GM12874 (cell line): Measurements from ENCODE around the gene UNC119.

ENCODE experiments used
- CTCF ChIP-seq: IDR thresholded peaks from 2 replicates; pipeline ENCODE4 v1.5.1; 2011; ENCODE audit warnings: low read depth, mild to moderate bottlenecking, control low read depth, low read length, moderate library complexity; ENCODE audit not compliant: insufficient read depth

The UNC119 gene

GRCh38 chr17:28585851-28586250 lies 33.4 kb upstream of the UNC119 start:
- TF ChIP-seq CTCF, result no peak

GRCh38 chr17:28584434-28584833 lies 32.0 kb upstream of the UNC119 start:
- TF ChIP-seq CTCF, result no peak

GRCh38 chr17:28582513-28582912 lies 30.1 kb upstream of the UNC119 start:
- TF ChIP-seq CTCF, result no peak

GRCh38 chr17:28580959-28581358 lies 28.5 kb upstream of the UNC119 start:
- TF ChIP-seq CTCF, result no peak

- no peak for TF ChIP-seq CTCF
Measured at GRCh38 chr17:28579526-28579925, 27.1 kb upstream of the UNC119 start.

- no peak for TF ChIP-seq CTCF
Measured at GRCh38 chr17:28578246-28579195, 26.1 kb upstream of the UNC119 start.

- no peak for TF ChIP-seq CTCF
Measured at GRCh38 chr17:28577466-28577824, 25.0 kb upstream of the UNC119 start.
